ENCODE measurements around the gene MRPL54. TPM values are rescaled to one million over a fixed set of nuclear protein-coding genes. Genes with fewer than 3 reads are reported as not detected.
A peak's percentile ranks its signal among the peaks of the same experiment; 100 is the strongest.

Gene MRPL54
- total and polyA plus RNA-seq, 2 experiments from 2014 or later = 29.7 to 89.9 TPM

DNA sequence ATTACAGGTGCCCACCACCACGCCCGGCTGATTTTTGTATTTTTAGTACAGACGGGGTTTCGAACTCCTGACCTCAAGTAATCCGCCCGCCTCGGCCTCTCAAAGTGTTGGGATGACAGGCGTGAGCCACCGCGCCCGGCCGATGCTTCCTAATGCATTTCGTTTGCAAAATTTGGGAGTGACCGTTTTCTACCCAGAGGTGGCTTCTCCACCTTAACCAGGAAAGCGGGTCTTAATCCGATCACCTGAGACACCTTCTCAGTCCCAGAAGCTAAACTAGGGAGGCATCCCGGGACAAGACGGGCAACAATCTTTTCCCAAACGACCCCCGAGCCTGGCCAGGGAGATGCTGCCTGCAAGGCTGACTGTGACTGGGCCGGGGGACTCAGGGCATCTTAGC is 38.5 kb downstream of the MRPL54 start:
- H3K27ac ChIP-seq (ENCODE audit: low read depth) = no peak overlapping the region
- H3F3A ChIP-seq (replicated peaks; ENCODE audit: low read depth) = peaks cover 9% of the 10 kb centered on the region; the same call in 1 of the 2 replicates
- Mint-ChIP-seq H3K9me3 (peaks cover 15% of the 10 kb centered on the region), H3K27ac (no peak overlapping the region), H3K27me3 (ENCODE audit: insufficient read depth, low read depth, poor library complexity) (peaks cover 26% of the 10 kb centered on the region), H3K36me3 (ENCODE audit: low read depth) (no peaks in the 10 kb centered on the region; the same call in 2 of the 3 replicates), H3K4me1 (no peaks in the 10 kb centered on the region; the same call in 2 of the 3 replicates), H3K4me3 (peak overlapping the region; percentile 64)
- H3K4me2 ChIP-seq = peak overlapping the region; percentile 90
- peak overlapping the region; percentile 69 for H3K4me3 ChIP-seq
- H3K36me3 ChIP-seq (ENCODE audit: insufficient read depth) = no peaks in the 10 kb centered on the region
- peak overlapping the region; percentile 95 for H2AFZ ChIP-seq
- ATAC-seq (no peak), DNase-seq (ENCODE audit: low spot score) (no peak)
- no peaks in the 10 kb centered on the region for H4K20me1 ChIP-seq (replicated peaks; ENCODE audit: insufficient read depth)
- H3K9me2 ChIP-seq (ENCODE audit: insufficient read depth) = no peaks in the 10 kb centered on the region
- H3K4me1 ChIP-seq (ENCODE audit: insufficient read depth) = no peaks in the 10 kb centered on the region; the same call in 1 of the 2 replicates
- TF ChIP-seq CREB1 (CRISPR knock-in tag; IDR thresholded peaks at IDR 0.05; ENCODE audit: low read depth) = no peak
- TF ChIP-seq ZNF114 (CRISPR knock-in tag; IDR thresholded peaks at IDR 0.05) = no peak
- TF ChIP-seq, protein P1, sequence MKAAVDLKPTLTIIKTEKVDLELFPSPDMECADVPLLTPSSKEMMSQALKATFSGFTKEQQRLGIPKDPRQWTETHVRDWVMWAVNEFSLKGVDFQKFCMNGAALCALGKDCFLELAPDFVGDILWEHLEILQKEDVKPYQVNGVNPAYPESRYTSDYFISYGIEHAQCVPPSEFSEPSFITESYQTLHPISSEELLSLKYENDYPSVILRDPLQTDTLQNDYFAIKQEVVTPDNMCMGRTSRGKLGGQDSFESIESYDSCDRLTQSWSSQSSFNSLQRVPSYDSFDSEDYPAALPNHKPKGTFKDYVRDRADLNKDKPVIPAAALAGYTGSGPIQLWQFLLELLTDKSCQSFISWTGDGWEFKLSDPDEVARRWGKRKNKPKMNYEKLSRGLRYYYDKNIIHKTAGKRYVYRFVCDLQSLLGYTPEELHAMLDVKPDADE (IDR thresholded peaks at IDR 0.05) = no peak
- TF ChIP-seq, protein P2, sequence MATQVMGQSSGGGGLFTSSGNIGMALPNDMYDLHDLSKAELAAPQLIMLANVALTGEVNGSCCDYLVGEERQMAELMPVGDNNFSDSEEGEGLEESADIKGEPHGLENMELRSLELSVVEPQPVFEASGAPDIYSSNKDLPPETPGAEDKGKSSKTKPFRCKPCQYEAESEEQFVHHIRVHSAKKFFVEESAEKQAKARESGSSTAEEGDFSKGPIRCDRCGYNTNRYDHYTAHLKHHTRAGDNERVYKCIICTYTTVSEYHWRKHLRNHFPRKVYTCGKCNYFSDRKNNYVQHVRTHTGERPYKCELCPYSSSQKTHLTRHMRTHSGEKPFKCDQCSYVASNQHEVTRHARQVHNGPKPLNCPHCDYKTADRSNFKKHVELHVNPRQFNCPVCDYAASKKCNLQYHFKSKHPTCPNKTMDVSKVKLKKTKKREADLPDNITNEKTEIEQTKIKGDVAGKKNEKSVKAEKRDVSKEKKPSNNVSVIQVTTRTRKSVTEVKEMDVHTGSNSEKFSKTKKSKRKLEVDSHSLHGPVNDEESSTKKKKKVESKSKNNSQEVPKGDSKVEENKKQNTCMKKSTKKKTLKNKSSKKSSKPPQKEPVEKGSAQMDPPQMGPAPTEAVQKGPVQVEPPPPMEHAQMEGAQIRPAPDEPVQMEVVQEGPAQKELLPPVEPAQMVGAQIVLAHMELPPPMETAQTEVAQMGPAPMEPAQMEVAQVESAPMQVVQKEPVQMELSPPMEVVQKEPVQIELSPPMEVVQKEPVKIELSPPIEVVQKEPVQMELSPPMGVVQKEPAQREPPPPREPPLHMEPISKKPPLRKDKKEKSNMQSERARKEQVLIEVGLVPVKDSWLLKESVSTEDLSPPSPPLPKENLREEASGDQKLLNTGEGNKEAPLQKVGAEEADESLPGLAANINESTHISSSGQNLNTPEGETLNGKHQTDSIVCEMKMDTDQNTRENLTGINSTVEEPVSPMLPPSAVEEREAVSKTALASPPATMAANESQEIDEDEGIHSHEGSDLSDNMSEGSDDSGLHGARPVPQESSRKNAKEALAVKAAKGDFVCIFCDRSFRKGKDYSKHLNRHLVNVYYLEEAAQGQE (IDR thresholded peaks at IDR 0.05; ENCODE audit: unreplicated experiment) = no peak
- TF ChIP-seq EZH2 (IDR thresholded peaks at IDR 0.05; ENCODE audit: low read depth, unreplicated experiment) = no peak
- TF ChIP-seq NANOG (IDR thresholded peaks at IDR 0.05; ENCODE audit: borderline replicate concordance) = no peak
- no peak for TF ChIP-seq JUNB (IDR thresholded peaks at IDR 0.05; ENCODE audit: unreplicated experiment)
- no peak for TF ChIP-seq POLR2AphosphoS5 (IDR thresholded peaks at IDR 0.05; ENCODE audit: low read depth)
- peaks cover 14% of the 10 kb centered on the region; the same call in 1 of the 2 replicates for H3K27me3 ChIP-seq (ENCODE audit: insufficient read depth)
- no peaks in the 10 kb centered on the region for H3K79me2 ChIP-seq (replicated peaks; ENCODE audit: insufficient read depth)

DNA sequence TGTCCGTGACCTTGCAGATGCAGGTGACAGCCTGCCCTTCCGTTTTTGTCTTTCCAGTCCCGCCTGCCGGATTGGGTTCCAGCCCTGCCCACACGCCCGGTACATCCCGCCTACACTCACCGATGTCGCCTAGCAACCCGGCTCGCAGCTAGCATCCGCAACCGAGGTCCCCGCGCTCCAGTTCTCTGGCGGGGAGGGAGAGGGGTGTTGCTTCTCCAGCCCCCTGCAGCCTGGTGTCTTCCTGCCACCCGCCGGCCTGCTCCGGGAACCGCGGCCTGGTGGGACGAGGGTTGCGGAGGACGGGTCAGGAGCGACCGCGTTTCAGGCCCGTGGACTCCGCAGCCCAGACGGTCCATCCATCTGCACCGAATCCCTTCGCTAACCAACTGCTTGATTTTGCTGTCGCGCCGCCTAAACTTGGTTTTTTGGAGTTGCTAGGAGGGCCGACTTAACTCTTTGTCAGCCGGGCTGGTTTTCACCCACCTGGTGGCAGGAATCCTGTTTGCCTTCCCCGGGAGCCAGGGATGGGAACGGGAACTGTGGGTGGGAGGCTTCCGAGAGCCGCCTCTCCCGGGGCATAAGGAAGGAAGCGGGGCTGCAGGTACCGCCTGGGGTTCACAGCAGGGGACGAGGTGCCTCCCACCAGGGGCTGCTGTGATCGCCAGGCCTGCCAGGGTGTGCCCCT is 39.1 kb downstream of the MRPL54 start:
- Histone ChIP-seq H3K36me3 (ENCODE audit: insufficient read depth) (no peaks in the 10 kb centered on the region), H3K4me1 (ENCODE audit: insufficient read depth) (no peaks in the 10 kb centered on the region; the same call in 1 of the 2 replicates), H3F3A (replicated peaks; ENCODE audit: low read depth) (peaks cover 9% of the 10 kb centered on the region; the same call in 1 of the 2 replicates), H3K27me3 (ENCODE audit: insufficient read depth) (peaks cover 14% of the 10 kb centered on the region; the same call in 1 of the 2 replicates), H4K20me1 (replicated peaks; ENCODE audit: insufficient read depth) (no peaks in the 10 kb centered on the region), H2AFZ (peak overlapping the region; percentile 95), H3K4me3 (peak overlapping the region; percentile 69), H3K27ac (ENCODE audit: low read depth) (no peak overlapping the region), H3K9me2 (ENCODE audit: insufficient read depth) (no peaks in the 10 kb centered on the region), H3K4me2 (peak overlapping the region; percentile 90), H3K79me2 (replicated peaks; ENCODE audit: insufficient read depth) (no peaks in the 10 kb centered on the region)
- DNase-seq (ENCODE audit: low spot score) = peak; percentile 90
- H3K27me3 Mint-ChIP-seq (ENCODE audit: insufficient read depth, low read depth, poor library complexity) = peaks cover 26% of the 10 kb centered on the region
- no peaks in the 10 kb centered on the region; the same call in 2 of the 3 replicates for H3K4me1 Mint-ChIP-seq
- peak overlapping the region; percentile 64 for H3K4me3 Mint-ChIP-seq
- TF ChIP-seq EZH2phosphoT487 (IDR thresholded peaks at IDR 0.05; ENCODE audit: unreplicated experiment) = no peak
- TF ChIP-seq, protein P3, sequence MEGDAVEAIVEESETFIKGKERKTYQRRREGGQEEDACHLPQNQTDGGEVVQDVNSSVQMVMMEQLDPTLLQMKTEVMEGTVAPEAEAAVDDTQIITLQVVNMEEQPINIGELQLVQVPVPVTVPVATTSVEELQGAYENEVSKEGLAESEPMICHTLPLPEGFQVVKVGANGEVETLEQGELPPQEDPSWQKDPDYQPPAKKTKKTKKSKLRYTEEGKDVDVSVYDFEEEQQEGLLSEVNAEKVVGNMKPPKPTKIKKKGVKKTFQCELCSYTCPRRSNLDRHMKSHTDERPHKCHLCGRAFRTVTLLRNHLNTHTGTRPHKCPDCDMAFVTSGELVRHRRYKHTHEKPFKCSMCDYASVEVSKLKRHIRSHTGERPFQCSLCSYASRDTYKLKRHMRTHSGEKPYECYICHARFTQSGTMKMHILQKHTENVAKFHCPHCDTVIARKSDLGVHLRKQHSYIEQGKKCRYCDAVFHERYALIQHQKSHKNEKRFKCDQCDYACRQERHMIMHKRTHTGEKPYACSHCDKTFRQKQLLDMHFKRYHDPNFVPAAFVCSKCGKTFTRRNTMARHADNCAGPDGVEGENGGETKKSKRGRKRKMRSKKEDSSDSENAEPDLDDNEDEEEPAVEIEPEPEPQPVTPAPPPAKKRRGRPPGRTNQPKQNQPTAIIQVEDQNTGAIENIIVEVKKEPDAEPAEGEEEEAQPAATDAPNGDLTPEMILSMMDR (conservative IDR thresholded peaks at IDR 0.05; ENCODE audit: low read depth in 2 of 2) = peak; percentile 22 to 52; a peak in 2 of 4 replicates
- peak; percentile 88 for ATAC-seq
- peaks cover 11% of the 10 kb centered on the region for H3K9me3 Mint-ChIP-seq
- no peaks in the 10 kb centered on the region; the same call in 2 of the 3 replicates for H3K36me3 Mint-ChIP-seq (ENCODE audit: low read depth)
- H3K27ac Mint-ChIP-seq = no peak overlapping the region
